Spleen (tissue), 13 donors: ENCODE measurements around the gene KIF12. TPM values are rescaled to one million over a fixed set of nuclear protein-coding genes. Genes with fewer than 3 reads are reported as not detected.

ENCODE experiments used
- DNase-seq: peaks from one replicate; pipeline ENCODE4 v3.0.0-alpha.2; 2020
- H3K27ac ChIP-seq, 8 donors: fragments of 200-600 bp; sonication (generic) in 7 of 8; 1 replicate in 4 of 8; 2 replicates in 4 of 8; pipeline versions ENCODE4 v1.5.0 to v1.8.0; 2016 to 2021; ENCODE audit warnings: inconsistent platforms in 4 of 8, mild to moderate bottlenecking in 4 of 8, moderate library complexity in 1 of 8
- H3K27me3 ChIP-seq, 7 donors: fragments of 200-600 bp; sonication (generic) in 6 of 7; replicated peaks in 1 of 7; 1 replicate in 4 of 7; 2 replicates in 3 of 7; pipeline versions ENCODE4 v1.5.0 to v1.8.0; 2016 to 2021; ENCODE audit warnings: inconsistent platforms in 3 of 7, mild to moderate bottlenecking in 1 of 7
- H3K36me3 ChIP-seq, 6 donors: fragments of 200-600 bp; sonication (generic) in 5 of 6; 1 replicate in 4 of 6; 2 replicates in 2 of 6; pipeline versions ENCODE4 v1.5.0 to v1.8.0; 2016 to 2021; ENCODE audit warnings: inconsistent platforms in 2 of 6
- H3K4me1 ChIP-seq, 6 donors: fragments of 200-600 bp; sonication (generic) in 5 of 6; 1 replicate in 3 of 6; 2 replicates in 3 of 6; pipeline versions ENCODE4 v1.5.0 to v1.8.0; 2016 to 2021; ENCODE audit warnings: inconsistent platforms in 3 of 6
- H3K4me3 ChIP-seq, 8 donors: fragments of 200-600 bp; sonication (generic) in 7 of 8; 1 replicate in 4 of 8; 2 replicates in 4 of 8; pipeline versions ENCODE4 v1.5.0 to v1.8.0; 2016 to 2021; ENCODE audit warnings: inconsistent platforms in 4 of 8, mild to moderate bottlenecking in 4 of 8, moderate library complexity in 2 of 8
- H3K9me3 ChIP-seq, 8 donors: fragments of 200-600 bp; sonication (generic) in 7 of 8; 1 replicate in 4 of 8; 2 replicates in 4 of 8; pipeline versions ENCODE4 v1.5.0 to v1.8.0; 2016 to 2021; ENCODE audit warnings: inconsistent platforms in 4 of 8
- CTCF ChIP-seq, 11 experiments: fragments of 200-600 bp in 7 of 11; fragments of 450-650 bp in 4 of 11; sonication (generic) in 4 of 11; IDR thresholded peaks in 8 of 11; conservative IDR thresholded peaks in 3 of 11; 1 replicate in 7 of 11; 2 replicates in 4 of 11; pipeline versions ENCODE4 v1.4.0 to v1.8.0; 2016 to 2021; ENCODE audit warnings: antibody characterized with exemption in 11 of 11, inconsistent platforms in 4 of 11, mild to moderate bottlenecking in 1 of 11
- POLR2A ChIP-seq, 3 donors: fragments of 450-650 bp; IDR thresholded peaks; one replicate each; pipeline ENCODE4 v1.5.1; 2017; ENCODE audit warnings: antibody characterized with exemption in 3 of 3, mild to moderate bottlenecking in 1 of 3
- POLR2AphosphoS5 ChIP-seq, 3 donors: sonication (generic); formaldehyde crosslinking; IDR thresholded peaks; one replicate each; pipeline ENCODE4 v1.5.1; 2017; ENCODE audit warnings: antibody characterized with exemption in 3 of 3
- WGBS, 5 donors: extraction: QIAGEN DNeasy Blood & Tissue Kit in 3 of 5; methylation state at CpG; one replicate each; pipeline versions ENCODE4 v1.1.5 to v1.1.7; 2013 to 2018; 5-methylcytosine and 5-hydroxymethylcytosine counted together
- intact Hi-C: fragments of 100-400 bp; cut with DNase I; formaldehyde crosslinking; loops from one replicate; pipeline ENCODE4 v1.15.0; 2023; ENCODE audit warnings: low total_unique reads
- long read RNA-seq, 2 donors: transcript quantifications; one replicate each; lab custom pipeline, GENCODE V29; 2026
- polyA plus RNA-seq, 3 donors: library from polyadenylated mRNA; stranded (reverse); fragments of 200-250 nt; gene quantifications; one replicate each; pipeline ENCODE4 v1.2.1, GENCODE V29; 2013
- total RNA-seq, 7 donors: library from RNA; depleted of rRNA in 3 of 7; stranded (reverse); fragments of >200 nt in 3 of 7; fragmentation: NEBNext Ultra II Directional in 4 of 7; extraction: Animal tissue kit (Norgen Biotek cat#: 25700) in 4 of 7; gene quantifications; one replicate each; pipeline versions ENCODE4 v1.1.0 to v1.2.1, GENCODE V29; 2016 to 2021
- donor health status: healthy with polysubstance abuse.
- donor health status: DM: no; HTN: no; CAD: no; lungs with moderate emphysema.
- donor health status: DM: no; HTN: no; CAD: no.
- donor health status: Bipolar disorder and iron deficiency.
- donor health status: healthy.
- donor health status: DM: no; HTN: no; CAD: no.
- donor health status: DM: yes; HTN: yes; CAD: no.

Gene KIF12
- 1 to 10 TPM in 2 of 7 donors, not detected in 5; 1.0 to 1.5 TPM for total RNA-seq
- polyA plus RNA-seq: under 1 TPM; 0.20 to 0.26 (median 0.23) TPM
- long read RNA-seq, donor 1: 0 reads
- long read RNA-seq, donor 2, partial matches to known transcripts: 0 of 3 reads
- long read RNA-seq, donor 2, other reads (novel, unspliced or antisense): 0 of 3 reads

GRCh38 chr9:114098936-114099668, at the start of gene KIF12:
Gene KIF12, minus strand, starts transcription at chr9:114099292. Its CDS starts 16 bp downstream, at chr9:114099276.
- H3K4me3 ChIP-seq: peak within 1 kb of the TSS; percentile 9 to 69 (median 39)
- peaks cover 0 to 17% (median 9%) of the 10 kb centered on the region in 8 donors for H3K9me3 ChIP-seq
- peaks cover 0 to 55% (median 21%) of the 10 kb centered on the region in 7 donors for H3K27me3 ChIP-seq
- TF ChIP-seq POLR2A (IDR thresholded peaks at IDR 0.05) (no peak), POLR2AphosphoS5 (IDR thresholded peaks at IDR 0.05) (no peak), CTCF (IDR thresholded peaks at IDR 0.05 in 8 of 11, conservative IDR thresholded peaks at IDR 0.05 in 3 of 11) (no peak)
- peaks cover 0 to 32% (median 16%) of the 10 kb centered on the region in 6 donors for H3K4me1 ChIP-seq
- no peak within 1 kb of the TSS for H3K27ac ChIP-seq
- peak; percentile 47 for DNase-seq
- H3K36me3 ChIP-seq: no peaks in the 10 kb centered on the region
- WGBS, 5 donors: 45 to 67% (median 50%) methylated on average over 30 to 32 of the region's 32 CpGs
- intact Hi-C loops: no loop called here

GRCh38 chr9:114146735-114147134, 47.6 kb upstream of the KIF12 start:
- Histone ChIP-seq H3K27ac (no peak overlapping the region), H3K9me3 (no peaks in the 10 kb centered on the region), H3K27me3 (peaks cover 0 to 65% (median 4%) of the 10 kb centered on the region in 7 donors), H3K4me3 (no peak overlapping the region), H3K36me3 (no peaks in the 10 kb centered on the region), H3K4me1 (no peaks in the 10 kb centered on the region)
- TF ChIP-seq POLR2A (IDR thresholded peaks at IDR 0.05) (no peak), POLR2AphosphoS5 (IDR thresholded peaks at IDR 0.05) (no peak), CTCF (IDR thresholded peaks at IDR 0.05 in 8 of 11, conservative IDR thresholded peaks at IDR 0.05 in 3 of 11) (no peak)
- DNase-seq: no peak
- intact Hi-C loops: no loop called here
- WGBS, 5 donors: 84 to 91% (median 87%) methylated on average over 6 of the region's 6 CpGs

- H3K27me3 ChIP-seq: peaks cover 0 to 47% (median 0%) of the 10 kb centered on the region in 7 donors
- 90 to 98% (median 93%) methylated on average over 5 of the region's 5 CpGs for WGBS, 5 donors
- H3K4me1 ChIP-seq: peaks cover 0 to 9% (median 0%) of the 10 kb centered on the region in 6 donors
- intact Hi-C loops: no loop called here
- H3K27ac ChIP-seq: no peak overlapping the region
- no peak for DNase-seq
- H3K9me3 ChIP-seq: no peaks in the 10 kb centered on the region
- no peak overlapping the region for H3K4me3 ChIP-seq
- H3K36me3 ChIP-seq: no peaks in the 10 kb centered on the region
- TF ChIP-seq CTCF (IDR thresholded peaks at IDR 0.05 in 8 of 11, conservative IDR thresholded peaks at IDR 0.05 in 3 of 11): no peak
- no peak for TF ChIP-seq POLR2AphosphoS5 (IDR thresholded peaks at IDR 0.05)
- no peak for TF ChIP-seq POLR2A (IDR thresholded peaks at IDR 0.05)
These were observed 44.1 kb upstream of the KIF12 start for GRCh38 chr9:114143234-114143633.
